Upper lobe of right lung (tissue), 1 donor: ENCODE data around the gene ATAD3A. TPM values are rescaled to one million over a fixed set of nuclear protein-coding genes. Genes with fewer than 3 reads are reported as not detected.
"Not testable (repeated sequence)": the region's sequence is repeated elsewhere in the genome, so short reads cannot be mapped to it uniquely, and the experiment has no call there.

Experiments used
- ATAC-seq: fragments of 200-7000 bp; cut with Tn5 transposase; one replicate; pipeline ENCODE4 v1.9.1; 2020; ENCODE audit warnings: mild to moderate bottlenecking, moderate library complexity
- DNase-seq: peaks from one replicate; pipeline ENCODE4 v3.0.0-alpha.2; 2020
- H3K27ac ChIP-seq: fragments of 200-600 bp; one replicate; pipeline ENCODE4 v1.8.0; 2022
- H3K27me3 ChIP-seq: fragments of 200-600 bp; one replicate; pipeline ENCODE4 v1.8.0; 2022; ENCODE audit warnings: mild to moderate bottlenecking
- H3K36me3 ChIP-seq: fragments of 200-600 bp; one replicate; pipeline ENCODE4 v1.8.0; 2022
- H3K4me1 ChIP-seq: fragments of 200-600 bp; one replicate; pipeline ENCODE4 v1.8.0; 2022
- H3K4me3 ChIP-seq: fragments of 200-600 bp; one replicate; pipeline ENCODE4 v1.8.0; 2022; ENCODE audit warnings: mild to moderate bottlenecking
- H3K9me3 ChIP-seq: fragments of 200-600 bp; one replicate; pipeline ENCODE4 v1.8.0; 2022
- CTCF ChIP-seq: fragments of 200-600 bp; IDR thresholded peaks from one replicate; pipeline ENCODE4 v1.8.0; 2022; ENCODE audit warnings: antibody characterized with exemption
- intact Hi-C: fragments of 100-400 bp; cut with DNase I; formaldehyde crosslinking; loops from one replicate; pipeline ENCODE4 v1.11.0; 2022
- total RNA-seq: library from RNA; stranded (reverse); fragmentation: NEBNext Ultra II Directional; extraction: Animal tissue kit (Norgen Biotek cat#: 25700); gene quantifications from one replicate; pipeline ENCODE4 v1.2.1, GENCODE V29; 2021
- donor health status: DM: no; HTN: yes; CAD: no; lungs with severe emphysema.

The ATAD3A gene
- total RNA-seq, 1 donor from 2014 or later, result 21.9 TPM

DNA sequence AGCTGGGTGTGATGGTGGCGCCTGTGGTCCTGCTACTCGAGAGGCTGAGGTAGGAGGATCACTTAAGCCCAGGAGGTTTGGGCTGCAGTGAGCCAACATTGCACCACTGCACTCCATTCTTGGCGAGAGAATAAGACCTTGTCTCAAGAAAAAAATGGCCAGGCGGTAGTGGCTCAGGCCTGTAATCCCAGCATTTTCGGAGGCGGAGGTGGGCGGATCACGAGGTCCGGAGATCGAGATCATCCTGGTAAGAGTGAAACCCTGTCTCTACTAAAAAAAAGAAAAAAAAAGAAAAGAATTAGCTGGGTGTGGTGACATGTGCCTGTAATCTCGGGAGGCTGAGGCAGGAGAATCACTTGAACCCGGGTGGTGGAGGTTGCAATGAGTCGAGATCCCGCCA, 29.1 kb upstream of the ATAD3A start:
- no peak for ATAC-seq
- peaks cover 35% of the 10 kb centered on the region for H3K36me3 ChIP-seq
- intact Hi-C loops, result no loop called here
- no peaks in the 10 kb centered on the region for H3K4me1 ChIP-seq
- H3K27me3 ChIP-seq, result no peaks in the 10 kb centered on the region
- no peak overlapping the region for H3K27ac ChIP-seq
- H3K4me3 ChIP-seq, result no peak overlapping the region
- no peak for DNase-seq
- H3K9me3 ChIP-seq, result no peaks in the 10 kb centered on the region
- TF ChIP-seq CTCF, result no peak

DNA sequence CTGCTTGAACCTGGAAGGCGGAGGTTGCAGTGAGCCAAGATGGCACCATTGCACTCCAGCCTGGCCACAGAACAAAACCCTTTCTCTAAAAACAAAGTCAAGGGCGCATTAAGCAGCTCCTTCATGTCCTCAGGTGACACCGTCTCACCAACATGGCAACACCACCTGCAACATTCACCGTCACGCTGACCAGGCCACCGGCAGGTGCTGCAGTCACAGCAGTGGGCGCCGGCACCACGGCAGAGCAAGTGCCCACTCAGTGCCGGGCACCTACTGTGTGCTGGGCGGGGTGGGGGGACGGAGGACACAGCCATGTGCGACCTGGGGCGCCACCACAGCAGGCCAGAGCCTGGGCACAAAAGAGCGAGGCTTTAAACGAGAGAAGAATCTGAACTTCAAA, 28.2 kb upstream of the ATAD3A start:
- H3K36me3 ChIP-seq, result peaks cover 37% of the 10 kb centered on the region
- intact Hi-C loops, result no loop called here

DNA sequence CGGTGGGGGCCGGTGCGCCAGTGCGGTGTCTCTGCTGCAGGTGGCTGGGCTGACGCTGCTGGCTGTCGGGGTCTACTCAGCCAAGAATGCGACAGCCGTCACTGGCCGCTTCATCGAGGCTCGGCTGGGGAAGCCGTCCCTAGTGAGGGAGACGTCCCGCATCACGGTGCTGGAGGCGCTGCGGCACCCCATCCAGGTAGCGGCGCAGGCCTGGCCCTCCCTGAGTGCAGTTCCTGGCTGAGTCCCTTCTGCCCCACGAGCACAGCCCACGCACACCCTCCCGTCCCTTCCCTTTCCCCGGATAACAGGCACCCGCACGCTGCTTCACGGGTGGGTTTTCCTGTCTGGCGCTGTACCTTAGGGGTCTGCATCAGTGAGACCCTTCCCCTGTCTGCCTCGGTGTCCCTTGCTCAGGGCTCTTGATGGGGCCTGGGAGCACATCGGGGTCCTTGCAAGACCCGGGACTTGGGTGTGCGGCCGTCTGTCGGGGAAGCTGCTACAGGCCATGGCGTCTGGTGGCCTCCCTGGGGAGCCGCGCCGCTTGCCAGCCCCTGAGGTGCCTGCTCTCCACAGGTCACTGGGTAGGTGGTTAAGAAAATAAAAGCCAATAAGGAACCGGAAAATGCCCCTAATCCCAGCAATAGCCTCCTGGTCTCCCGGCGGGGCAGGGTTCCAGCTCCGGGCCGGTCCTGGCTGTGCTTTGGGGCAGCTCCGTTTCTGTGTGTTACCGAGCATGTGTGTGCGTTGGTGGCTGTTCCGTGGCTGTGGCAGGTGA, 26.8 kb upstream of the ATAD3A start:
- H3K27me3 ChIP-seq, H3K4me1 ChIP-seq, ATAC-seq, H3K9me3 ChIP-seq, DNase-seq, intact Hi-C loops, H3K4me3 ChIP-seq, H3K27ac ChIP-seq: not testable (repeated sequence)
- H3K36me3 ChIP-seq, result peaks cover 47% of the 10 kb centered on the region

More for the DNA sequence above, 28.2 kb upstream of the ATAD3A start:
- ATAC-seq (no peak), DNase-seq (no peak)
- Histone ChIP-seq H3K27ac (no peak overlapping the region), H3K9me3 (no peaks in the 10 kb centered on the region), H3K27me3 (no peaks in the 10 kb centered on the region), H3K4me1 (no peaks in the 10 kb centered on the region), H3K4me3 (no peak overlapping the region)
- no peak for TF ChIP-seq CTCF

GRCh38 chr1:1485755-1486317, 26.1 kb upstream of the ATAD3A start:
- H3K27me3 ChIP-seq, H3K4me1 ChIP-seq, DNase-seq, H3K9me3 ChIP-seq, H3K4me3 ChIP-seq, H3K27ac ChIP-seq, intact Hi-C loops, ATAC-seq: not testable (repeated sequence)
- H3K36me3 ChIP-seq, result peaks cover 53% of the 10 kb centered on the region

DNA sequence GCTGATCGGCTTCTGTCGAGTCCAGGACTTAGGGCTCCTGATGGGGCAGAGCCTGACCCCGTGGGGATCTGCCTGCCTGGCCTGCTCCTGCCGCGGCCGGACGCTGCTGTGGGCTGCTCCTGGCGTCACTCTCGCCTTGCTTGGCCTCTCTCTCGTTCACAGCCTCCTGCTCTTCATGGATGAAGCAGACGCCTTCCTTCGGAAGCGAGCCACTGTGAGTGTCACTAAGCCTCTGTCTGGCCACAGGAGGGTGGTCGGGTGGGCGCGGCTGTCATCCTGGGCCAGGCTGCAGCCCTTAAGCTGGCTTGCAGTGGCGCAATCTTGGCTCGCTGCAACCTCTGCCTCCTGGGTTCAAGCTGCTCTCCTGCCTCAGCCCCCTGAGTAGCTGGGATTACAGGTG, 24.3 kb upstream of the ATAD3A start:
- H3K36me3 ChIP-seq, result peaks cover 60% of the 10 kb centered on the region
- no peaks in the 10 kb centered on the region for H3K4me1 ChIP-seq
- DNase-seq, result no peak
- H3K27me3 ChIP-seq, result no peaks in the 10 kb centered on the region
- no peak for TF ChIP-seq CTCF
- intact Hi-C loops, result no loop called here
- no peaks in the 10 kb centered on the region for H3K9me3 ChIP-seq
- no peak overlapping the region for H3K4me3 ChIP-seq
- no peak overlapping the region for H3K27ac ChIP-seq
- no peak for ATAC-seq

- Histone ChIP-seq H3K36me3 (peaks cover 44% of the 10 kb centered on the region), H3K9me3 (peaks cover 7% of the 10 kb centered on the region), H3K27me3 (no peaks in the 10 kb centered on the region), H3K4me1 (no peaks in the 10 kb centered on the region), H3K27ac (no peak overlapping the region), H3K4me3 (no peak overlapping the region)
- ATAC-seq (no peak), DNase-seq (no peak)
- no peak for TF ChIP-seq CTCF
- intact Hi-C loops, result no loop called here
Observed at GRCh38 chr1:1489231-1489630, 22.7 kb upstream of the ATAD3A start.
